HG03432 (cell line): ENCODE results near the gene AEN.

ENCODE experiments used
- ATAC-seq: cut with Tn5 transposase; IDR thresholded peaks from one replicate; pipeline ENCODE4 v1.9.1; 2021; ENCODE audit warnings: mild to moderate bottlenecking, moderate library complexity; ENCODE audit not compliant: unreplicated experiment

Gene AEN

DNA sequence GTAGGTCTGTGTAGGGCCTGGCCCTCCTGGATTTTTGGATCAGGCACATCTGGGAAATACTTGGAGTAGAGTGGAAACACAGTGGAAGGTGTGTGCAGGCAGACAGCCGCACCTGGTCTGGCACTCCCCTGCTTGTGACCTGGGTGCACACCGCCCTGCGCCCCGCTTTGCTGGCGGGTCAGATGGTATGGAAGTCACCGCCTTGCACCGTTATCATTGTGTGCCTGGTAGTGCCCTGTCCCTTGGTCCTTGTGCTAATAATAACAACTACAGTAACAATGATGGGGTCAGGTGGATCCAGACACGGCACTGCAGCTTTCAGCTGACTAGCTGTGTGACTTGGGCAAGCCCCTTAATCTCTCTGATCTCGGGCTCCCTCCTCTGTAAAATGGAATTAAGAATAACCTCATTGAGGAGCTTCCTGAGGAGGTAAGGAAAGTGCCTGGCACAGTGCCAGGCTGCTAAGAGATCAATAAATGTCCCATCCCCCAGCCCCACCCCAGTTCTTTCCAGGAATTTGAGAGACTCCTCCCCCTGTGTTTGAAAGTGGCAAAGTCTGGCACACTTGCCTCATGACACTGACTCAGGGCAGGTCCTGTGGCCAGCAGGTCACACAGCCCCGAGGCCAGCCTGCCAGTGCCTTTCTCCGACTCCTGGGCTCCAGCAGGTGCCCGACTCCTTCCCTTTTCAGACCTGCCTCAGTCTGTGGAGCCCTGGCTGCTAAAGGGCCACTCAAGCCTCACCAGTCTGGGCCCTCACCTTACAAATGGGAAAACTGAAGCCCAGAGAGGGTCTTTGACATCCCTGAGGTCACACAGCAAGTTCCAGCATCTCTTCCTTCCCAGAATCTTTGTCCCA is 27.4 kb downstream of the AEN start:
- no peak for ATAC-seq

DNA sequence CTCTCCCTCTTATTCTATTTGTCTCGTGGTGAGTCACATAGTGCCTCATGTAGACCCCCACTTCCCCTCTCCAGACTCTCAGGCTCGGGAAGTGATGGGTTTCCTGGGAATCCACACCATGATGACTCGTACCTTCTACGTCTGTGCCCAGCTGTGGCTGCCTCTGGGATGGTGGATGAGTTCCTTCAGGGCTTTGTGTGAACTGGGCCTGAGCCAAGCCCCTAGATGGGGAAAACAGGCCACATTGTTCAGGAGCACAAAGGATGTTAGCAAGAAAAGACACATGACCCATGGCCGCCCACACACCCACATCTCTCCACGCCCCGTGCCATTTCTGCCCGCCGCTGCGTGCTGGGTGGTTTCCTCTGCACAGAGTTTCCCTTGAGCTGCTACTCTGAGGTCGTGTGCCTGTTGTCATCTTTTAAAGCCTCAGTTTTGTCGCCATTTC is 28.2 kb downstream of the AEN start:
- peak; percentile 83 for ATAC-seq

DNA sequence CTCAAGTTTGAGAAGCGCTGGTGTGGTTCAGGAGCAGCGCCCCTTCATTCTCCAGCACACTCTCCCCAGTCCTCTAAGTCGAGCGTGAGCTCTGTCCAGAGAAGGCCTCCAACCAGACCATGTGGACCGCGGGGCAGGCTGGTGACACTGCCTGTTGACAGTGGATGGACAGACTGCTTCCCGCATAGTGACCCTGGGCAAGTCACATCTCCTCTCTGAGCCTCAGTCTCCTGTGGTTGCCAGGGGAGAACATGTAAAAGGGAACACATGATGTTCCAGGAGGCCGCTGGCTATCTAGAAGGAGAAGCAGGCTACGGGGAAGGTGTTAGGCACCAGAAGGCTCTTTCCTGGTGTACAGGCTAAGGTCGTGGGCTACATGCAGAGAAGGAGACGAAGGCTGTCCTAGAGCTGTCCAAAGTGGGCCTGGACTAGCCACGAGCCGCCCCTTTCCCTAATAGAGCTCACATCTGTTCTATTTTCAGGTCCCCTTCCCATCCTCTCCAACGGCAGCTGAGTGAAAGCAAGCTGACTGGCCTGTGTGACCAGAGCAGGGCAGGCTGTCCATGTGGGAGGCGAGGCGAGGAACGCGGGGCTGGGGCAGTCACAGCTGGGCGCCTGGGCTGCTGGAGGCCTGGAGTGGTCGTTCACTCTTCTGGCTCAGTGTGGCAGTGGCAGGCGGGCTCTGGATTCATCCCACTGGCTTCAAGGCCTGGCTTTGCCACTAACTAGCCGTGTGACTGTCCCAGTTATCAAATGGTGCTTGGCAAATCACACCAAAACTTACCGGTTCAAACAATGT is 28.8 kb downstream of the AEN start:
- no peak for ATAC-seq

DNA sequence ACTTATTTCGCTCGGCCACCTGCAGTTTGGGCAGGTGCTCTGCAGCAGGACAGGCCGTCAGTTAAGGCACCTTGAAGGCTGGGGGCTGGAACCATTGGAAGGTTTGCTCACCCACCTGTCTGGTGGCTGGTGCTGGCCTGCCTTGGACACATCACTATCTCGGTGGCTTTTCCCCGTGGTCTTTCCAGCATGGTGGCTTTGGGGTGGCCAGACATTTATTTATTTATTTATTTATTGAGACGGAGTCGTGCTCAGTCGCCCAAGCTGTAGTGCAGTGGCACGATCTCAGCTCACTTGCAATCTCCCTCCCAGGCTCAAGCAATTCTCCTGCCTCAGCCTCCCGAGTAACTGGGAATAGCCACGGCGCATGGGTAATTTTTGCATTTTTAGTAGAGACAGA is 29.4 kb downstream of the AEN start:
- no peak for ATAC-seq

DNA sequence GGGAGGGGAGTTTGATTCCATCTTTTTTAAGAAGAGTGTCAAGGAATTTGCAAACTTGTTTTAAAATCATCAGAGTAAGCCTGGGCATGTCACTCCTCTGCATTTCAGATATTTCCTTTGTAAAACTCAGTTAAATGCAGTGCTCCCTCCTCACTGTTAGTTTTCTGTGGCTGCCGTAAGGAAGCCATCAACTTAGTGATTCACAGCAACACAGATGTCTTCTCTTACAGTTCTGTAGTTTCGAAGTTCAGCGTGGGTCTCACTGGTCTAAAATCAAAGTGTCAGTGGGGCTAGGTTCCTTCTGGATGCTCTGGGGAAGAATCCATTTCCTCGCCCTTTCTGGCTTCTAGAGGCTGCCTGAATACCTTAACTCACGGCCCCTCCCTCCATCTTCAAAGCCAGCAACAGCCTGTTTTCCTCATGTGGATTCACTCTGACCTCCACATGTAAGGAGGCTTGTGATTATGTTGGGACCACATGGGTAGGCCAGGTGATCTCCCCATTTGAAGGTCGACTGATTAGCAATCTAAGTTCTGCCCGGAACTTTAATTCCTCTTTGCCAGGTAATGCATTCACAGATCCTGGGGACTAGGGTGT is 30.1 kb downstream of the AEN start:
- ATAC-seq = no peak

DNA sequence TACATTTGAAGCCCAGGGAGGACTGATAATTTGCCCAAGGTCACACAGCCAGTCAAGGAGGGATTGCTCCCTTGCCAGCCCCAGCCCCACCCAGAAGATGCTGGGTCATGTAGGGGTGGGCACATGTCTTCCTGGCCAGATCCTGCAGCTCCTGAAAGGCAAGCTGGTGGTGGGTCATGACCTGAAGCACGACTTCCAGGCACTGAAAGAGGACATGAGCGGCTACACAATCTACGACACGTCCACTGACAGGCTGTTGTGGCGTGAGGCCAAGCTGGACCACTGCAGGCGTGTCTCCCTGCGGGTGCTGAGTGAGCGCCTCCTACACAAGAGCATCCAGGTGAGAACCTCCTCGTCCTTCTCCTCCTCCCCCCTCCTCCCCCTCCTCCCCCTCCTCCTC is 30.8 kb downstream of the AEN start:
- ATAC-seq = no peak

DNA sequence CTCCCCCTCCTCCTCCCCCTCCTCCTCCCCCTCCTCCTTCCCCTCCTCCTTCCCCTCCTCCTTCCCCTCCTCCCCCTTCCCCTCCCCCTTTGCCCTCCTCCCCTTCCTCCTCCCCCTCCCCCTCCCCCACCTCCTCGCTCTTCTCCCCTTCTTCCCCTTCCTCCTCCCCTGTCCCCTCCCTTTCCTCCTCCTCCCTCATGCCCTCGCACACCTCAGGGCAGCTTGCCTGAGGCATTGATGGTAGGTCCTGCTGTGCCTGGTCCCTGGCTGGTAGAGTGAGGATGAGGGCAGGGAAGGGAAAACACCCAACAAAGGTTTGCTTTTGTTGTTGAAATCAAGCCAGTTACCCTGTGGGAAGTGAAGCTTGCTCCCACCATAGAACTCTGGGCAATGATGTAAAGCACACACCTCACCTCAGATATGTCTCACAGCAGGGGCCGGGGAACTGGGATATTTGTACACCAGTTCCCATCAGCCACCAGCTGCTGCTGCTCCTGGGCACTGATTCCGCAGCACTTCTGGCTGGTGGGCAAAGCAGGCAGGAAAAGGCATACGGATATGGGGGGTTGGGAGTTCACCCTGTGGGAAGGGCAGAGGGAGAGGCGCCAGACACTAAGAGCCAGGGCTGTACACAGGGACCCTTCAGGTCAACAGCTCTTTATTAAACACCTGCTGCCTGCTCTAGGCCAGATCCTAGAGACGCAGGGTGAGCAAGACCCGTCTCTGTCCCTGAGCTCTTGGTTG is 31.5 kb downstream of the AEN start:
- no peak for ATAC-seq

DNA sequence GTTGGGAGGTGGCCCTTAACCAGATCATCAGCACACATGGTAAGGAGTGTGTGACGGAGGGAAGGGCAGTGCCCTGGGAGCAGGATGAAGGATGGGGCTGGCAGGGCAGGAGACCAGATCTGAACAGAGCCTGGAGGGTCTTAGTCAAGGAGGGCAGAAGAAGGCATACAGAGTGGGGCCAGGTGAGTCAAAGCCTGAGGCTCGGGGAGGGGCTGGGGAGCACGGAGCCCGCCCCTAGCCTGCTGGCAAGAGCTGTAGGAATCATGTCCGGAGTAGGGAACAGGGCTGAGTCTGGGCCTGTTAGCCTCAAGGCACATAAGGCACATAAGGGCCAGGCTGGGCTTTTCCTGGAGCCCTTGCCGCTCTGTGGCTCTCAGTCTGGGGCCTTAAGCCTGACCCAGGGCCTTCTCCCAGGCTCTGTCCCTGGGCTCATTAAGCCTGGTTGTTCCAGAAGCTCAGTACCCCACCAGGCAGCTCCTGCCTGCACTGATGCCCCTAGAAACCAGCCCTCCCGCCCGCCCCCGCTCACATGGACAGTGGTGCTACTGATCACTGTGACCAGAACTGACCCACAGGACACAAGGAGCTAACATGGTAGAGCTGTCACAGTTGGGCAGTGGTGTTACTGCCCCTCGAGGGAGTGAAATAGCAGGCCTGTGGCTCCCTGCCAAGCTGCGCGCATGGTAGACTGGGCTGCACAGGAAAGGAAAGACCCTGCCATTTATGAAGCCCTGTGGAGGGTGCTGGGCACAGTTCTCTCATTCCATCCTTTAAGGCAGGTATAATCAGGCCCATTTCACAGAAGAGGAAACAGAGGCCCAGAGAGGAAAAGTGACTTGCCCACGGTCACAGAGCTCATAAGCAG is 32.3 kb downstream of the AEN start:
- ATAC-seq = no peak

DNA sequence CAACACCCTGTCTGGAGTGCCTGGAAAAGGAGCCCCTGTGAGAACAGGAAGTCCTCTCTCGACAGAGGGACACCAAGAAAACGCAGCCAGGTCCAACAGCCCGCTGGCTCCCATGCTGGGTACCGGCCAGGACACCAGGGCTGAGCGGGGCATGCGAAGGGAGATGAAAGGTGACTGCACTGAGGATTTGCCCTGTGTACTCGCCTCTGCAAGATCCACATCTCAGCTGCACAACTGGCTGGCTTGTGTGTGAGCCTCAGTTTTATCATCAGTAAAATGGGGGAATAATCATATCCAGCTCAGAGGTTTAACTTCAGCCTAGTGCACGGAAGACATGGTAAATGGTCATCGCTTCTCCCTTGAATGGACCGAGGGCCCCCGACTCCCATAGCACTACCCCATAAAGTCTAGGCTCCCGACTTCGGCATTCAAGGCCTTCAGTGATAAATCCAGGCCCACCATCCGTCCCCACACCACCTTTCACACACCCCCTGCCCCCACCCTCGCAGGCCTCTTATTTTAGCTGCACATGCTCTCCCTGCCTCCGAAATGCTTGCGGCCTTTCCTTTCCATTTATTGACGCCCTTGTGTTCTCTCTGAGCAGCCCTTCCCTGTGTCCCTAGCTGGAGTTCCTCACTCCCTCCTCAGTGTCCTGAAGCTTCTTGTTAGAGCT is 33.4 kb downstream of the AEN start:
- ATAC-seq = no peak

DNA sequence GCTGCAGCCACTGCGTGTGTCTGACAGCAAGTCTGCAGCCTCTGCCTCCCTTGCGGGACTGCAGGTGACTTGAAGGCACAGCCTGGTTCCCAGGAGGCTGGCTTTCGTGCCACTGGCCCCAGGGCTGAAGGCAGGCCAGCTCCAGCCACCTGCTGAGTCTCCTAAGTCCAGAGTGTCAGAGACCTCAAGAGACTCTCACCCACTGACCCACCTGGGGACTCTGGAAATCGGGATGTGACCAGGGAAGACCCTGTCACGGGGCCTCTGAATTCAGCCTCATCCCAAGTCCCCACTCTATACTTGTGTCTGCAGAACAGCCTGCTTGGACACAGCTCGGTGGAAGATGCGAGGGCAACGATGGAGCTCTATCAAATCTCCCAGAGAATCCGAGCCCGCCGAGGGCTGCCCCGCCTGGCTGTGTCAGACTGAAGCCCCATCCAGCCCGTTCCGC is 34.0 kb downstream of the AEN start:
- ATAC-seq = no peak

DNA sequence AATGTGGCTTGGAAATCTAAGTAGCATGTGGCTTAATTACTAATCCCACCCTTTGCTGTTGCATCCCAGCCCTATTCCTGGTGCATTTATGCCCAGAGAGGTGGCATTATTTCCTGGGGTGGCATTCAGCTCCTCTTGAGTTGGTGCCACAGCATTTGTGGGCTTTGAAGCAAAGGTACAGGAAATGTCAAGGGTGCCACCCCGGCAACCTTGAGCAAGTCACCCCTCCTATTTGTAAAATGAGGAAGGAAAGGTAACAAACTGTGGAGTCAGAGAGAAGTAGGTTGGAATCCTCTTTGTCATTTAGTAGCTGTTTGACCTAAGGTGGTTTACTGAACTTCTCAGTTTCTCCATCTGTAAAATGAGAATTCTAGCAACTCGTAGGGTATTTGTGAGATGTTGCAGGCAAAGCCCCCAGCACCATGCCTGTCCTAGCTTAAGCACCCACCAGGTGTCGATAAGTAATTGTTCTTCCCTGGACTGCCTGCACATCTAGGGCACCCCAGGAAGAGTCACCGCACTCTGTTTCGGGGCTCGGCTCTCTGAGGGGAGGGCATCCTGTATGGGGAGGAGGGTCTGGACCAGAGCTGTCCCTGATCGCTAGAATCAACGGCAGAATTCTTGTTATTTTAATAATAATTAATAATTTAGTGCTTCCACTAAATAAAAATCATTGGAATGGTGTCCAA is 34.8 kb downstream of the AEN start:
- ATAC-seq = no peak

DNA sequence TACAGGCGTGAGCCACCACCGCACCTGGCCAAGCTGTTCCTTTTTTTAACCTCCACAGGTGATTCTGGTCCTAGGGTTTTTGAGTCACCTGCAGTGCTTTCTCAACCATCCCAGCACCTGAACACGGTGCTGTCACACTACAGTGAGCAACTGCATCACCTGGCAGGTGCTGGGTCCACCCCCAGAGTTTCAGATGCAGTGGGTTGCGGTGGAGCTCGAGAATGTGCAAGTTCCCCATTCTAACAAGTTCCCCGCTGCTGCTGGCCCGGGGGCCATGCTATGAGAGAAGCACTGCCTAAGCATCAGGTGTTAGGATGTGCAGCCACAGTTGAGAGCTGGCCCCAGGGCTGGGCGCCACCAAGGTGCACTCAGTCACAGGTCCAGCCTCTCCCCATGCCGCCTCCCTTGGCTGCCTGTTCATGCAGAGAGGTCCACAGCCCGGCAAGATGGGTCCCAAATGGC is 35.7 kb downstream of the AEN start:
- ATAC-seq = peak; percentile 84

DNA sequence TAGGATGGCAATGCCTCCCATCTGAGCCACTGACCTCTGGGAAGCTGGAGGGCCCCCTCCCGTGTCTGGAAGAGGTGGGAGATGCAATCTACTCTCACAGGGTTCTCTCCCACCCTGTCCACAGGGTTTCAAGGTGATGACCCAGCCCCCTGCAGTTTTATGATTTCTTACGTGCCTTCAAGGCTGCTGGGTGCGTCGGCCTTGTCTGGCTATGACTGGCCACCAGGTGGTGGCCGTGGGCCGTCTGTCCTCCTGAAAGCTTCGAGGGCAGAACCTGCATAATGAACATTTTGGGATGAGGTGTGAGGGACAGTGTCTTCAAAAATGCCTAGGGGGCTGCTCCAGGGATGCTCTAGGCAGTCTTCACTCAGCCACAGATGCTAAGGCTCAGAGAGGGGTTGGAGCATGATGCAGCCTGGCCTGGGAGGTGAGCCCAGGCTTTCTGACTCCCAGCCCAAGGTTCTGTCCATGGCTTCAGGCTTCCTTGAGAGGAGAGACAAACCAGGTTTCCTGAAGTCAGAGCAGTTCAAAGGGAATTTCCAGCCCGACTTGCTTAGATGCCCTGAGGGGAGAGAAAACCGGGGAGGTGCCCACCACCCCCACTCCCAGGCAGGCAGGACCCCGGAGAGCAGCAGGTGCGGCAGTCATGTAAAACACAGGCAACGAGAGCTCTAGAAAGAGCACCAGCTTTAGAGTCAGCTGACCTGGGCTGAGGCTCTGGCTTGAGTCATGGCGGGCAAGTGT is 36.4 kb downstream of the AEN start:
- peak; percentile 30 for ATAC-seq

DNA sequence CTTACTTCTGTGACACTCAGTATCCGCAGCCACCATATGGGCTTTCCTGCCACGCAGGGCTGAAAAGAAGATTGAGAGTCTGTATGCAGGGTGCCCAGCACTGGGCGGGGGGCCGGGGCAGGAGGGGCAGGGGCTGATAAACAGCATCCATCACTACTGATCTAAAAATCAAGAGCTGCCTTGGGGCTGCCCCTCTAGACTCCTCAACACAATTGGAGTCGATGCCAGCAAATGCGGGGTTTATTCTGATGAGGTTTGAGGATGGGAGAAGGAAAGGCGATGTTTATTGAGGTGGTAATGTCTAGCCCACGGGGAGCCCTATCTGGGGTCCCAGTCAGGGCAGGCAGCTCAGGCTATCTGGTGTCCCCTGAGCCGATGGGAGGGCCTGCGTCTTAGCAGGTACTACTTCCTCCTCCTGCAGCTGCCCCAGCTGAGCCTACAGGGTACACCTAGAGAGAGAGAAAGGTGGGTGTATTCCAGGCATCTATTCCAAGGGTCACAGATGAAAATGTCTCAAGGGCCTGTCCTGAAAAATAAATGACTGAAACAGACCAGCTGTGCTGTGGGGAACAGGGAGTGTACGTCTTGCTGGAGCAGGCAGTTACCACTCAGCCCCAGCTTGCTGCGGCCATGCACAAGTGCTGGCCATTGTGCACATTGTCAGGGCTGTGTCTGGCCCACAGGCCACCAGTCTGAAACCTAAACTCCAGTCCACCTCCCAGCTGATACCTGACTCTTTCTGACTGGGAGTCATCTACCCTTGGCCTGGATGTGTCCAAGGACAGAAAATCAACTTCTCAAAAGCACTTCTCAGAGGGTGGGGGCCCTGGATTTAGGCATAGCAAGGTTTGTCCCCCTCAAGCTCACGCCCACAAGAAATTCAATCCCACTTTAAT is 37.2 kb downstream of the AEN start:
- no peak for ATAC-seq

DNA sequence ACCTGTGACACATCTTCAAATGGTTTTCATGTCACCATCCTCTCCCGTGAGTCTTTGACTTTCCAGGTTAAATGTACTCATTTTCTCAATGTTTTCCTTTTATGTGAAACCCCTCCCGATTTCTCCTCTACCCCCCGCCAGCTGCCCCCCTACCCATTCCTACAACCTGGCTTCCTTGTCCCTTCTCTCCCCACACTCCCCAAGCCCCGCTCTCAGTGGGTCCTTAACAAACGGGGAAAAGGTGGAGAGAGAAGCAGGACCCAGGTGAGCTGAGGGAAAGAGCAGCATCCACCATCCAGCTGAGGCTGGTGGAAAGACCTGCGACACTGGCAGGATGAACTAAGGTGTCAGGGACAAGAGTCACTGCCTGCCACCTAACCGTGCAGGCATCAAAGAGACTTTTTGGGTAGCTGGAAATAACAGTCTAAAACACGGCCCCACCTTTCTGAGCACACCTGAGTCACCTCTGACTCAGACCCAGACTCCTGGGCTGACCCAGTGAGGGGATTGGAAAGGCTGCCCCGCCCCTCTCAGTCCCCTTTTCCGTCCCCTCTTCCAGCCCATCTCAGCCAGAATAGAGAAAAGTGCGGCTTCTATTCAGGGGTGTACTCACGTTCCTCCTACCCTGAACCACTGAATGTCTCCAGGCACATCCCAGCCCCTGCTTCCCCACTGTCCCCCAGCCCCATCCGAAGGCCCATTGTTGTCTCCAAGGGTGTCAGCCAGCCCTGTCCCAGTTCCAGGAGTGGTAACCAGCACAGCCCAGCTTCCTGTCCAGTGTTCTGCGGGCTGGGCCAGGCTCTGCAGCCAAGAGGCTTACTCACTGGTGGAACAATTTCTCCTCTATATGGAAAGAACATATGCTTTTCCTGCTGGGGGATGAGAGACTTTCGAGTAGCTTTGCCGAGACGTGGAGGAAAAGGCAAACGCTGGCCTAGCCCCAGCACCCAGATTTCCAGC is 38.1 kb downstream of the AEN start:
- ATAC-seq = no peak
